ENCODE data around the gene UBE2R2.

DNA sequence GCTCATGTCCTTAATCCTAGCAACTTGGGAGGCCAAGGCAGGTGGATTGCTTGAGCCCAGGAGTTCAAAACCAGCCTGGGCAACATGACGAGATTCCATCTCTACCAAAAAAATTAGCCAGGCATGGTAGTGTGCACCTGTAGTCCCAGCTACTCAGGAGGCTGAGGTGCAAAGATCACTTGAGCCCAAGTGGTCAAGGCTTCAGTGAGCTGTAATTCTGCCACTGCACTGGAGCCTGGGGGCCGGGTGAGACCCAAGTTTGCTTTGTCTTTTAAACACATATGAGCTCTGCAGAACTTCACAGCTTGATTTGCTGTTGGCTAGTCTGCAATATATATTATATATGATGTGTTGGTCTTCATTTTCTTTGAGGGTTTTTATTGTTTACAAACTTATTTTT, 89.8 kb downstream of the UBE2R2 start:
- TF ChIP-seq, protein P1, sequence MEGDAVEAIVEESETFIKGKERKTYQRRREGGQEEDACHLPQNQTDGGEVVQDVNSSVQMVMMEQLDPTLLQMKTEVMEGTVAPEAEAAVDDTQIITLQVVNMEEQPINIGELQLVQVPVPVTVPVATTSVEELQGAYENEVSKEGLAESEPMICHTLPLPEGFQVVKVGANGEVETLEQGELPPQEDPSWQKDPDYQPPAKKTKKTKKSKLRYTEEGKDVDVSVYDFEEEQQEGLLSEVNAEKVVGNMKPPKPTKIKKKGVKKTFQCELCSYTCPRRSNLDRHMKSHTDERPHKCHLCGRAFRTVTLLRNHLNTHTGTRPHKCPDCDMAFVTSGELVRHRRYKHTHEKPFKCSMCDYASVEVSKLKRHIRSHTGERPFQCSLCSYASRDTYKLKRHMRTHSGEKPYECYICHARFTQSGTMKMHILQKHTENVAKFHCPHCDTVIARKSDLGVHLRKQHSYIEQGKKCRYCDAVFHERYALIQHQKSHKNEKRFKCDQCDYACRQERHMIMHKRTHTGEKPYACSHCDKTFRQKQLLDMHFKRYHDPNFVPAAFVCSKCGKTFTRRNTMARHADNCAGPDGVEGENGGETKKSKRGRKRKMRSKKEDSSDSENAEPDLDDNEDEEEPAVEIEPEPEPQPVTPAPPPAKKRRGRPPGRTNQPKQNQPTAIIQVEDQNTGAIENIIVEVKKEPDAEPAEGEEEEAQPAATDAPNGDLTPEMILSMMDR (IDR thresholded peaks at IDR 0.05): no peak
- no peak for TF ChIP-seq POLR2A (IDR thresholded peaks at IDR 0.05)

Data from Peyer's patch (tissue), 4 donors.